BJ (cell line): ENCODE measurements around the gene DNASE1L1. TPM values are rescaled to one million over a fixed set of nuclear protein-coding genes. Genes with fewer than 3 reads are reported as not detected.
"Not testable (repeated sequence)": the region's sequence is repeated elsewhere in the genome, so short reads cannot be mapped to it uniquely, and the experiment has no call there.

Source experiments
- CTCF ChIA-PET: fragments of 350-600 bp; formaldehyde crosslinking; extraction: SDS; loops from one replicate; lab custom pipeline; 2021; ENCODE audit warnings: antibody characterized with exemption, inconsistent platforms; lab: Yijun Ruan, JAX
- POLR2A ChIA-PET: fragments of 300-600 bp; sonication (Branson Sonifier 250); formaldehyde crosslinking; extraction: SDS; loops from one replicate; lab custom pipeline; 2021; ENCODE audit warnings: antibody characterized with exemption; lab: Charles Lee
- DNase-seq: peaks from one replicate; pipeline ENCODE4 v3.0.0-alpha.2; 2011; ENCODE audit warnings: low read depth
- H3K27me3 ChIP-seq: 2 replicates; pipeline ENCODE4 v1.6.0; 2011; ENCODE audit warnings: low read length; ENCODE audit not compliant: control insufficient read depth, insufficient read depth
- H3K36me3 ChIP-seq: 2 replicates; pipeline ENCODE4 v1.5.1; 2011; ENCODE audit warnings: low read length; ENCODE audit not compliant: control insufficient read depth, insufficient read depth
- H3K4me3 ChIP-seq: 2 replicates; pipeline ENCODE4 v1.5.1; 2011; ENCODE audit warnings: low read depth, mild to moderate bottlenecking, control low read depth, low read length
- polyA plus RNA-seq: library from polyadenylated mRNA; depleted of rRNA; stranded (reverse); fragments of >200 nt; gene quantifications from 2 replicates; pipeline ENCODE4 v1.2.3, GENCODE V29; 2011
- TF ChIP-seq, protein P1 (sequence below): IDR thresholded peaks from 2 replicates; pipeline ENCODE4 v1.5.1; 2011; ENCODE audit warnings: low read depth, mild to moderate bottlenecking, control low read depth, inconsistent platforms, low read length, moderate library complexity; ENCODE audit not compliant: insufficient read depth

The DNASE1L1 gene
- polyA plus RNA-seq, 1 experiment, result 63.5 TPM

DNA sequence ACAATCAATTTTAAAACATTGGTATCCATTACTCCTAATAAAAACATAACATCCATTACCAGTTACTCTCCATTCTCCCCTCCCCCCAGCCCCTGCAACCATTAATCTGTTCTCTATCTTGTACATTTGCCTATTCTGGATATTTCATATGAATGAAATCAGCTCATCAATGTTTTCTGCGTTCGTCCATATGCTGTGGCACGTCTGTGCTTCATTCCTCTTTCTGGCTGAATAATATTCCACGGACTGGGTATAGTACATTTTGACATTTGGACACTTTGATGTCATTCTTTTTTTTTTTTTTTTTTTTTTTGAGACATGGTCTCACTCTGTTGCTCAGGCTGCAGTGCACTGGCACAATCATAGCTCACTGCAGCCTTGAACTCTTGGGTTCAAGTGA is 5.2 kb downstream of the DNASE1L1 start:
- ChIA-PET CTCF (no interaction called here), POLR2A (no interaction called here)
- no peak for DNase-seq
- TF ChIP-seq, protein P1, sequence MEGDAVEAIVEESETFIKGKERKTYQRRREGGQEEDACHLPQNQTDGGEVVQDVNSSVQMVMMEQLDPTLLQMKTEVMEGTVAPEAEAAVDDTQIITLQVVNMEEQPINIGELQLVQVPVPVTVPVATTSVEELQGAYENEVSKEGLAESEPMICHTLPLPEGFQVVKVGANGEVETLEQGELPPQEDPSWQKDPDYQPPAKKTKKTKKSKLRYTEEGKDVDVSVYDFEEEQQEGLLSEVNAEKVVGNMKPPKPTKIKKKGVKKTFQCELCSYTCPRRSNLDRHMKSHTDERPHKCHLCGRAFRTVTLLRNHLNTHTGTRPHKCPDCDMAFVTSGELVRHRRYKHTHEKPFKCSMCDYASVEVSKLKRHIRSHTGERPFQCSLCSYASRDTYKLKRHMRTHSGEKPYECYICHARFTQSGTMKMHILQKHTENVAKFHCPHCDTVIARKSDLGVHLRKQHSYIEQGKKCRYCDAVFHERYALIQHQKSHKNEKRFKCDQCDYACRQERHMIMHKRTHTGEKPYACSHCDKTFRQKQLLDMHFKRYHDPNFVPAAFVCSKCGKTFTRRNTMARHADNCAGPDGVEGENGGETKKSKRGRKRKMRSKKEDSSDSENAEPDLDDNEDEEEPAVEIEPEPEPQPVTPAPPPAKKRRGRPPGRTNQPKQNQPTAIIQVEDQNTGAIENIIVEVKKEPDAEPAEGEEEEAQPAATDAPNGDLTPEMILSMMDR, result no peak
- H3K27me3 ChIP-seq, result no peaks in the 10 kb centered on the region
- no peak overlapping the region for H3K4me3 ChIP-seq
- H3K36me3 ChIP-seq, result peaks cover 12% of the 10 kb centered on the region

DNA sequence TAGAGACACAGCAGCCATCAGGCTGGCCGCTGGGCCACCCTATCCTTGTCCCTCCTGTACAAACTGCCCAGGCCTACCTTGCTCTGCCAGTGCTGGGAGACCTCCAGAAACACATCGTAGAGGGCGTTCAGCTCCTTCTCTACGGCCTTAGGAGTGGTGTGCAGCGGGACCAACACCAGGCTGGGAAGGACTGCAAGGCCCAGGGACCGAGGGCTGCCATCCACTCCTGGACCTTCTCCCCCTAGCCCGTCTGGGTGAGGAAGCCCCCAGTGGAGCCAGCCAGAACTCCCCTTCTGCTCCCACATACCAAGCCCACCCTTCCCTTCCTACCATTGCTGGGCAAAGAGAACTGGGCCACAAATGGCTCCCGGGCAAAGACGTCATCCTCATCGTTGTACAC is 5.9 kb downstream of the DNASE1L1 start:
- POLR2A ChIA-PET, result no interaction called here

DNA sequence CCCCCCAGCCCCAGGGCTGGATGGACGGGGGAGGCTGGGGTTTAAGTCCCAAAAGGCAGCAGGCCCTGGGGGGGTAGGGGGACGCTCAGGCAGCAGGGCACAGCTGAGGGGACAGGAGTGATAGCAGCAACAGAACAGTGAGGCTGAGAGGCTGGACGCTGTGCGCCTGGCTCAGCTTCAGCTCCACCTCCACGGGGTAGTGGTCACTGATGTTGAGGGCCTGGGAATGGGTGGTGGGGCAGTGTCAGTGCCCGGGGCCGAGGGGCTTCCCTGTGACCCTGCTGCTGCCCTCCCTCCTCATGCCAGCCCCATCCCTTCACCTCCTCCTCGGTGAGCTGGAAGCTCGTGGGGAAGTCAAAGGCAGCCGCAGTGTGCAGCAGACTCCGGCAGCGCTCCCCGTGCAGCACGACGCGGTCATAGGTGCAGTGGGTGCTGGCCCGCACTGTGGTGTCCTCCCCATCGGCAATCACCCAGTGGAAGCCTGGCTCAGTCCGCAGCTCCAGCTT is 6.4 kb downstream of the DNASE1L1 start:
- Histone ChIP-seq H3K36me3 (peaks cover 12% of the 10 kb centered on the region), H3K27me3 (no peaks in the 10 kb centered on the region), H3K4me3 (no peak overlapping the region)
- POLR2A ChIA-PET, result no interaction called here
- no peak for DNase-seq
- TF ChIP-seq, protein P1, result no peak
- CTCF ChIA-PET, result no interaction called here

More for the DNA sequence above, 5.9 kb downstream of the DNASE1L1 start:
- no peak overlapping the region for H3K4me3 ChIP-seq
- DNase-seq, result no peak
- H3K27me3 ChIP-seq, result no peaks in the 10 kb centered on the region
- peaks cover 12% of the 10 kb centered on the region for H3K36me3 ChIP-seq
- CTCF ChIA-PET, result no interaction called here
- TF ChIP-seq, protein P1, result no peak

DNA sequence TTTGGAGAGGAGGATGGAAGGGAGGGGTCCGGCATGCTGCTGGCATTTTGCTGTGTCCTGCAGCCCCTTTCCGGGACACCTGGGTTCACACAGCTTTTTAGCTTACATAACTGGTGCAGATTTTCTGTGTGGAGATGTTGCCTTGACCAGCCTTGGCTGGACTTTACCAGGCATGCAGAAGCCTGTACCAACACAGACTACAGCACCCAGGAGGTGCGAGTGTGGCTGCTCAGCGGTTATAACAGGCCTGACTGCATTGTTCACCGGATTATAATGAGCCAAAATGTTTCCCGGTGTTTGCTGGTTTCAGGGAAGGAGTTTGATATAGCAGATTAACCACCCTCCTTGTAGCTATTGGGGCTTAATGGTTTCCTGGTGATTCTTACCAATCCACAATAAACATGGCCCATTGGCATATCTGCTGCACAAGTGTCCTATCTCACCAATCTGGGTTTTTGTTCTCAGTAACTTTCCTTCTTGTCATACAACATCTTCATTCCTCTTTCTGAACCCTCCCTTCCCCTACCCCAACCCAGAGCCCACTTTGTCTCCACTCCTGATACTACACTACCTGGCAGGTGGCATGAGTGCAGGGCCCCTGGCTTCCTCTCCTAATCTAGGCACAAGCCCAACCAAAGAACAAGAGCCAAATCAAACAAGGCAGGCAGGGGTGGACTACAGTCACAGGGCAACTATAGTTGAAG is 7.0 kb downstream of the DNASE1L1 start:
- peaks cover 12% of the 10 kb centered on the region for H3K36me3 ChIP-seq
- POLR2A ChIA-PET, result interaction anchor here (0.5 to 0.6 kb wide), 2 partner anchors 21 to 108 kb away, joined by 6 to 7 read pairs; no protein-coding TSS in a partner anchor
- H3K27me3 ChIP-seq, result no peaks in the 10 kb centered on the region
- TF ChIP-seq, protein P1, result no peak
- CTCF ChIA-PET, result no interaction called here
- no peak for DNase-seq
- H3K4me3 ChIP-seq, result no peak overlapping the region

DNA sequence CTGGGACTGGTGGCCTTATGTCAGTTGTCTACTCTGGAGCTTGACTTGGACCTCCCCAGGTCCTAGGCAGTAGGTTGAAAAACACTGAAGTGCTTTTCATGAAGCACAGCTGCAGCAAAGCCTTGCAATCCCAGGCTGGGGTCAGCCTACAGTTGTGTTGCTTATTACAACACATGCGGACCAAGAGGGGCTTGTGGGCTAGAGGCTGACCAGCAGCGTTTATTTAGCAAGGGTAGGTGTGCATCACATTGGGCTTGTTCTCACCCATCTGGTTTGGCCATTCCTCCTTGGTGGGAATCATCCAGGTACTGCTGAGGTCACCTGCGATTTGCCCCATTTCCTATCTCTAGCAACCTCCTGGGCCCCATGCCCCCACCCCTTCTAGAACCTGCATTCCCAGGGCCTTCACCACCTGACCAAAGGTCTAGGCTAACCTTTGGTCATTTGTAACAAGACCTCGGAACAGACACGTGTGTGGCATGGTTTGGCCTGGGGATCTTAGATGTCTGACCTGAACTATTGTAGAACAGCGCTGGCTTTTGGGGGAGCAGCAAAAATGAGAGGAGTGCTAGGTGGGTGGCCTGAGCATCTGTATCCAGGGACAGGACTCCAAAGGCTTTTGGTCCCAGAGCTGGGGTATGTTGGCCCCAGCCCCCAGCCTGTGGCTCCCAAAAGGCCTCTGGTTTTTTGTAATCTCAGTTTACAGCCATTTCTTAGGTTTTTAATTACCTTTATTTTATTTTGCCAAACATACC is 7.8 kb downstream of the DNASE1L1 start:
- H3K4me3 ChIP-seq, result no peak overlapping the region
- no peak for DNase-seq
- TF ChIP-seq, protein P1, result no peak
- POLR2A ChIA-PET, result interaction anchor here (0.5 to 0.6 kb wide), 2 partner anchors 22 to 109 kb away, joined by 6 to 7 read pairs; no protein-coding TSS in a partner anchor
- CTCF ChIA-PET, result interaction anchor here (1.2 kb wide), 1 partner anchor 28 kb away, joined by 5 read pairs; no protein-coding TSS in a partner anchor
- H3K36me3 ChIP-seq, result peaks cover 12% of the 10 kb centered on the region
- H3K27me3 ChIP-seq, result no peaks in the 10 kb centered on the region

DNA sequence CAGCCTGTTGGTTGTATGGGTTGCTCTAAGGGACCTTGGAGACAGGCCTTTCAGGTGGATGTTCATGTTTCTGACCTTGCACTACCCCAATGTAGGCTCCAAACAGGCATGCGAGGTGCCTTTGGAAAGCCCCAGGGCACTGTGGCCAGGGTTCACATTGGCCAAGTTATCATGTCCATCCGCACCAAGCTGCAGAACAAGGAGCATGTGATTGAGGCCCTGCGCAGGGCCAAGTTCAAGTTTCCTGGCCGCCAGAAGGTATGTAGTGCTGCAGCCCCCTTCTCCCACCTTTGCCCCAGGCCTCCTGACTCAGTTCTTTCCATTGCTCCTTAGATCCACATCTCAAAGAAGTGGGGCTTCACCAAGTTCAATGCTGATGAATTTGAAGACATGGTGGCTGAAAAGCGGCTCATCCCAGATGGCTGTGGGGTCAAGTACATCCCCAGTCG is 8.7 kb downstream of the DNASE1L1 start:
- peaks cover 12% of the 10 kb centered on the region for H3K36me3 ChIP-seq
- POLR2A ChIA-PET, H3K4me3 ChIP-seq, DNase-seq, H3K27me3 ChIP-seq: not testable (repeated sequence)
- CTCF ChIA-PET, result interaction anchor here (1.2 kb wide), 1 partner anchor 29 kb away, joined by 5 read pairs; no protein-coding TSS in a partner anchor
